GM19043 (cell line): ENCODE data around the gene GLDC.
"Not testable (repeated sequence)": the region's sequence is repeated elsewhere in the genome, so short reads cannot be mapped to it uniquely, and the experiment has no call there.

Source experiments
- ATAC-seq: cut with Tn5 transposase; IDR thresholded peaks from one replicate; pipeline ENCODE4 v1.9.1; 2021; ENCODE audit warnings: low read depth; ENCODE audit not compliant: unreplicated experiment

The GLDC gene

DNA sequence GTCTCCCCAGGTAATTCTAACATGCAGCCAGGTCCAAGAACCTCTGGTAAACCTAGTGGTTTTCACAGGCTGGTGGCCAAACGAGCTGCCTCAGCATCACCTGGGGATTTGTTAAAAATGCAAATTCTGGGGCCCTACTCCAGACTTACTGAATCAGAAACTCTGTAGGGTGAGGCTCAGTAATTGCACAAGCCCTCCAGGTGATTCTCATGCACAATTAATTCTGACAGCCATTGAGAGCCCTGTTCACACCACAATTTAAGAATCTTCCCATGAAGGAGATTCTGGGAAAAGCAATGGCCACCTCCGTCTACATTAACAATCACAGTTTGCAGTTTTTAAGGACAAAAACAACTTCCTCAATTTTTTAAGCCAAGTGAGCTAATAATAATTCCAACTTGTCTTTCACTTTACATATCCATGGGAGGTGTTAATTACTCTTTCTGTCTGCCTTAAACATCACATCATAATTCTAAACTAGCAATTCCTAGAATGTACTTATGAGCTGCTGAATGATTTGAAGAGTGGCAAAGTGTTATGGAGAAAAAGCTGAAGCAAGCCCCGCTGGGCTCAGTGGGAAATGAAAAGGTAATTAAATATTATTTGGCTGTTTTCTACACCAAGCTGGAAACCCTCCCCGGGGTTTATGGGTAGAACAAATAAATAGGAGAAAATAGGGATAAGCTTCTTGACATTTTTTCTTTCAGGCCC, 70.0 kb downstream of the GLDC start:
- peak; percentile 87 for ATAC-seq

DNA sequence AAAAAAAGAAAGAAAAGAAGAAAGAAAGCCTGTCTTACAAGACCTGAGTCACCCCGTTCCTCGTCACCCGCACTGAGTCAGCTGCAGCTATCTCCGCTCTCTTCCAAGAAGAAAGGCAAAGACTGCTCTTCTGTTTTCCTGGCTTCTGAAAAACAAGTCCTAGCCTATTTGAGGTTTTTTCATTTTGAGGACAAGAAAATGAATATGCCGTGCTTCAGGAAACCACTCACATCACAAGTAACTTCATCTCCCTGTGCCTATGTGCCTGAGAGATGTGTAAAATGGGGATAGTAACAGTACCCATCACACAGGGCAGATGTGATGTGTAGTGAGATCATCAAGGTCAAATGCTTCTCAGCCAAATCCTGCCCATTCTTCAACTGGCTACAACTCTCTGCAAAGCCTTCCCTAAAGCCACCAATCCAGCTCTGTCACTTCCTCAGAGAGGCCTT, 78.4 kb downstream of the GLDC start:
- ATAC-seq: no peak

DNA sequence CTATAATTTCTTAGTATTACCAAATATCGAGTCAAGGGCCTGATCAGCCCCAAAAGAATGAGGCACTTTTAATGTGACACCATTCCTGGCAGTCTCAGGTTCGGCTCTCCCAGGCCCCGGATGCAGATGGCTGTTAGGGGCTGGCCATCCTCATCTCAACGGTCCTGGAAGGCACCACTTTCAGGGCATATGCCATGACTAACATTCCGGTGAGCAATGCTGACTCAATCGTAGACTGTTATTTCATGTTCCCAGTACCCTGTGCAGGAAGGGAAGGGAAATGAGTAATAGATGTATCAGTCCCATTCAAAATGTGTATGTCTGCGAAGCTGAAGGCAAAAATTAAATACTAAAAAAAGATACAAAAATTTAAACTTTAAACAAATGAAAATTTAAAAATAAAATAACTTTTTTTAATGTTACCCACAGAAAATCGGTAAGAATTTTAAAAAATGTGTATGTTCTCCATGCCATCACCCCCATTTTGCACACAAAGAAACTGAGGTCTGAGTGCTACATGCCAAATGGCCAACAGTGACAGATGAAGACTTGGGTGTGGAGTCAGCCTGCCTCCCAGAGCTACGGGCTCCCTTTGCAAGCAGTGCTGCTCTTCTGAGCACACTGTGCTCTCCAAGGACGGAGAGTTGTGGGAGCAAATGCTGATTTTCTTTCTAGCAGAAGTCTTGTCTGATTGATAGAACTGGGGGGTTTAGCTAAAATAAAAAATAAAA, 79.0 kb downstream of the GLDC start:
- ATAC-seq: no peak

DNA sequence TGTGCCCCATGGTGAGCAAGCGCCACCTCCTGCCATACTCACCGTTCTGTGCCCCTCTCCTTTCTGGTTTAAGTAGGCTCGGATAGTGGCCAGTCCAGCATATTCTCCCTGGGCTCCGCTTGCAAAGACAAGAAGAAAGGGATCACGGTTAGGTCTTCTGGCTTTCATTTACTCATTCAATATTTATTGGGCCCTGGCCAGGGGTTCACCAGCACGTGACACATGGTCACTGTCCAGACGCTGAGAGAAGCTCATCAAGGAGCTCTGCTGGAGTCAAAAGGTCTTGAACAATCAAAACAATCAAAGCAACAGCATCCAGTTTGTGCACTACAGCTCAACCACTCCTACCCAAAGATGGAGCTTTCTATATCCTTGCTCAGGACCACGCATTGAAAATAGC, 80.2 kb downstream of the GLDC start:
- no peak for ATAC-seq

DNA sequence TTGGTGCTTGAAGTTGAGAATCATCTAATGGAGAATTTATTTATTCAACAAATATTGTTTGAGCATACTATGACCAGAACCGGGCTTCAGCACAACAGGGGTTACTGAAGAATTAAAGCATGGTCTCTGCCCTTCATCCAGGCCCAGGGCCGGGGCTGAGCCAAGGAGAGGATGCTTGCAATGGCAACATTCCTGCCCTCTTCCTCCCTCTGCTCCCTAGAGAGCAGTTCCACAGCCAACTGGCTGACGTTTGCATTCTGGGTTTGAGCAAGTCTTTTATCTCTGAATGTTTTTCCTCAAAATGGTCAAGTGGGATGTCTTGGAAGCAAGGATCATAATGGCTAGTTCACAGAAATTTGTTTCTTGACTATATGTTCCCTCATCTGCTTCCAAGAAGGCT, 80.7 kb downstream of the GLDC start:
- no peak for ATAC-seq

DNA sequence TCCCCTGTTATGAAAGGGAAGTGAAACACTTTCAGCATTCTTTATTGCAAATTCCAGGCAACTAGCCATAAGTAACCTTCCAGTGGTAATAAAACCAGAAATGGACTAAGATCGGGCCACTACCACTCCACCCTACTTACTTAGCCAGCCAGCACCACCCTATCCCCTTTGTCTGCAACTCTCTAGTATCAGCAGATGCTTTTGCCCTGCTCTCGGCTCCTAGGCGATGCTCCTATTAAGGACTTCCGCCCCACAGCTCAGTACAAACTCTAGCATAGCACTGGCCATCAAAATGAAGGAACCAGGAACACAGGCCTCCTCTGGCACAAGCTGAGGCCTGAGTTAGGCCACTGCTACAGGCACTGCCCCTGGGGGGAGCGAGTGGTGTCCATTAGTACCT, 81.2 kb downstream of the GLDC start:
- no peak for ATAC-seq

DNA sequence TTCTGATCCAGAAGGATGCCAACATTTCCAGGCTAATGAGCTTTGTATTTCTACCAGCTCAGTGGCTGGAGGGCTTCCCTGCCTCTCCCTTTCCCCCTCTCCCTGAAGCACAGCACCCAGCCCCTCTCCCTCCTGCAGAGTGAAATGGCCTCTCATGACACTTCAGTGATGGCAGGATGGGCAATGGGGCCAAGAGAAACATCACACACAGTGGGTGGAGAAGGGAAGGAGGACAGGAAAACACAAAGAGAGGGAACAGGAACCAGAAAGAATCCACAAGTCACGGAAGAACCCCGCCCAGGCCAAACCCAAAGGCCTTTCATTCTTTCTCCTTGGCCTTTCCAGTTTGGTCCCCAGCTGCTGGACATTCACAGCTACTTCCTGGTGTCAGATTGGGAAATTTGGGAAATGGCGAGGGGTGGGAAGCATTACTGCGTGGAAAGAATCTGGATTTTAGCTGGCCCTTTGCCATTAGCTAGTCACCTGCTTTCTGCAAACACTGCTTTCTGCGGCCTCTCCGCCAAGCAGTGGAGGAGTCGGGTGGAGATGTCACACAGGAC, 82.6 kb downstream of the GLDC start:
- no peak for ATAC-seq

DNA sequence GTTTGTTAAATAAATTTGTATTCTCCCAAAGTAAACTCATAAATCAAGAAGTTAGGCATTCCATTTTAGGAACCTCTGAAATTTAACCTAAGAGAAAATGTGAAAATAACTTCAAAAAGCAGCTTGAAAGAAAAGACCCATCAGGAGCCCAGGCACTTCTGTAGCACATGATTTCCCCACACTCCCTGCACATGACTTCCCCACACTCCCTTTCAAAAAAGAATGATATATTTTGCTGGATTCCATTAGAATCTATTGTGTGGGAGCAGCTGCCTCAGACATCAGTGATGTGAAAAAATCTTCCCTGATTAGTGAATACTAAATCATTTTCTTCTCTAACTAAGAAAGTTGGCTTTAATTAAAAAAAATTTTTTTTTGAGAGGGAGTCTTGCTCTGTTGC, 83.3 kb downstream of the GLDC start:
- ATAC-seq: no peak

DNA sequence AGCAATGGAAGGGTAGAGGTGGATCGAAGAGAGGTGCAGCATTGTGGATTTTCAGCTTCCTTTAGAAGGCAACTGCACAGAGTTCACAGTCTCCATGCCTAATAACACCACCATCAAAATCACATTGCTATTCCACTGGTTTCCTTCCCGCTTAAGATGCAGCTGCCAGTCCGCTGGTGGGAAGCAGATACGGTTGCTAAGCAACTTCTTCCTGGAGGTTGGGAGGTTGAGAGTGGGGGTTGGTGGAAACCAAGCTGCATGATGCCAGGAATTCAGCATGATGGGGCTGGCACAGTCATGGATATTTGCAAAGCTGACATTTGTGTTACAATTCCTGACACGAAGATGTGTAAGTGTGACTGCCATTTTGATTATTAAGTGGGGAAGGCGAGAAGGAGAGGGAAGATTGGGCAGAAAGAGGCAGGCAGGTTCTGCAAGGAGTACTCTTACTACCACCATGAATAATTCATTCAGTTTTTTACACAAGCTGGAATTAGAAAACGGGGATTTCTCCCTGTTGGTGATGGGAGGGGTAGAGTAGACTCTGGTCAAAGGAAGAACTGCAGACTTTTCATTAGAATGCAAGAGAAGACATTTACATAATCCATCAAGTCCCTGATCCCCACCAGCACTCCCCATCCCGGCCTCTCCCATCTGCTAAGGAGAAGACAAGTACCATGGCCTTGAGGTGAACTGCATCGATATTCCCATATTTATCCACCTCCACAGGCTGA, 87.5 kb downstream of the GLDC start:
- no peak for ATAC-seq

DNA sequence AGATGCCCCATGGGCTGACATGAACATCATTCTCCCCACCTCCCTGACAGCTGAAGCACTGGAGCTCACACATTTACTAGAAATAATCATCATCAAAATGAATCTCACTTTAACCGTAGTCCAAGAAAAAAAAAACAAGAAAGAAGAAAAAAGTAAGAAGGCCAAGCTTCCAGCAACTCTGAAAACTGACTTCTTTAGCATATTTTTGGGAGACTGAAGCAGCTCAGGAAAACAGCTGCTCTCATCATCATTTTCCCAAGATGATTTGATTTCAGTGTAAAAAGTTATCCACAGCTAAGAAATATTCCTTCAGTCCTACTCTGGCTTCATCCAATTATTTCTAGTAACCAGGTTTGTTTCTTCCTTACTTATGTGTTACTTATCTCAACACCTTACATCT, 91.7 kb downstream of the GLDC start:
- ATAC-seq: no peak

DNA sequence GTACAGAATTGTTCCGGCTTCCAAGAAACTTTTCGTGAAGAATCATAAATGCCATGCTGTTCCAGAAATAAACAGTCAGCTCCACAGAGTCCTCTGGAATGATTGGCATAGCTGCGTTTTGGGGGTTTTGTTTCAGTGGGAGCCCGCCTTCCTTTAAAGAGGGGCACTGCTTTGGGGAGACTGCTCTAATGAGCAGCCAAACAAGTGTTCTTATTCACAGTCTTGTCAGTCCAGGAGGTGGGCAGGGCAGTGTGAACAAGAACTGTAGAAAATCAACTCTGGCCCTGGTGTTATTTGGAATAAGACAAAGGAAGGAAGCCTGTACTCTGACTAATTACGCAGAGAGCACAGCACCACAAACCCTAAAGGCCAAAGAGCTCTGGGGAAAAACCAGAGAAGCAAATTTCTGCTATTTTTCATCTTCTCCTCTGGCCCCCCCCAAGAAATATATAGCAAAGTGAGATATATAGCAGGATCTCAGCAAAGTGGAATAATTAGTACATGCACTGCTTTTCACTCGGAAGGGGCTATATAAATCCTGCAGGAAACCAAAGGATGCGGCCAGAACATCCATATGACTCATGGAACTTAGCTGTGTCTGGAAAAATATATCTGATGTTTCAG, 92.9 kb downstream of the GLDC start:
- ATAC-seq: no peak

DNA sequence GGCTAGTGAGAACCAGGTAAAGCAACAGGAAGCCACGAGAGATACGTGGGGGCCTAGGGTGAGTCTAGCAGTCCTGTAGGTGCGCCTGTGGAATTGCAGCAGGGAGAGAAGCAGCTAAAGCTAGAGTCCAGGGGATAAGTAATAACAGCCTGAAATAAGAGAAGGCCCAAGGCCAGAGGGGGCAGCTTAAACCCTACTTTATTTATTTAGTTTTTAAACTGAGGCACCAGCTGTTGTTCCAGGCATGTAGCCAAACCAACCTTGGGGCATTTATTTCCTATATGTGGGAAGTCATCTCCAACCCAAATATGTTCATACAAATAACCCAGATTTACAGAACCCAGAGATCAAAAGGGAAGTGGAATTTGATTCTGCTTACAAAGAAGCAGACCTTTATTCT, 93.5 kb downstream of the GLDC start:
- no peak for ATAC-seq

DNA sequence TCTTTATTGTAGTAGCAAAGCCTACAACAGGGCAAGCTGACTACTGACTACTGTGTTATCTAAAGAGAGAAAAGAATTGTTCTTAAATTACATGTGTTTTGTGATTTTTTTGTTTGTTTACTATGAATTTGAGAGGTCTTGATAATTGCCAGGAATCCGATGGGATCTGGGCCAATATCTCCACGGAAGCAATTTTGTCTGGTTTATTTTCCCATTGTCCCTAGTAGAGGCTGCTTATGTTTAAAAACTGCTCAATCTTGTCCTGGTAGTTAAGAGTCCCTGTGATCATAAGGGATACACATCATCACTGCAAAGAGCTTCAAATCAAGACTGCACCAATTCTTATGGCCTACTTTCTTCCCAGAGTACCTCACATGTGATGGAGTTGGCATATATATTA, 94.4 kb downstream of the GLDC start:
- ATAC-seq: no peak

DNA sequence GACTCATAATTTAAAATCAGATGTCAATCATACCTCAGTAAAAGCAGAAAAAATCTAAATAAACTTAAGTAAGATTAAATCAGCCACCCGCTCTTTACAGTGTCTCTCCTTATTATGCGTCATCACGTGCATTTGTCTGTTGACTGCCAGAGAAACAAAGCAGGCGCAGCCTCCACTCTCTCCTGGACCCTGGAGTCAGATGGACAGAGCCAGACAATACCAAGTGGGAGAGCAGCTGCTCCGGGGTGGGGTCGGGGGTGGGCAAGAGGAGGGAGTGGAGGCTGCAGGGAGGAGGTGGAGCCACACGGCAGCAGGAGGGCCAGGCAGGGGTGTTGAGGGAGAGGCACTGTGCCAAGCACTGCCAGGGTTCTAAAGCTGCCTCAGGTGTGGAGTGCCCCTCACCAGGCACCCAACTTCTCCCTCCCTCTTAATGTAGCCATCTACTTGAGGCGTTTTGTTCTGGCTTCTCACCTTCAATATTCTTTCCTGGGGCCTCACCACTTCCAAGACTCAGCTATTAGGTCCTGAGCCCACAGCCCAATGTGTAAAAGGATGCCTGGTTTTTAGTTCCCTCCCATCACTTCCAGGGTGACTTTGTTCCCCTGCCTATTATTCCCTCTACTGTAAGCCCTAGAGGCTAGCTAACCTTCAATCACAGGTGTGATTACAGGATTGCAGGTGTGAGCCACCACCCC, 96.3 kb downstream of the GLDC start:
- ATAC-seq: no peak

DNA sequence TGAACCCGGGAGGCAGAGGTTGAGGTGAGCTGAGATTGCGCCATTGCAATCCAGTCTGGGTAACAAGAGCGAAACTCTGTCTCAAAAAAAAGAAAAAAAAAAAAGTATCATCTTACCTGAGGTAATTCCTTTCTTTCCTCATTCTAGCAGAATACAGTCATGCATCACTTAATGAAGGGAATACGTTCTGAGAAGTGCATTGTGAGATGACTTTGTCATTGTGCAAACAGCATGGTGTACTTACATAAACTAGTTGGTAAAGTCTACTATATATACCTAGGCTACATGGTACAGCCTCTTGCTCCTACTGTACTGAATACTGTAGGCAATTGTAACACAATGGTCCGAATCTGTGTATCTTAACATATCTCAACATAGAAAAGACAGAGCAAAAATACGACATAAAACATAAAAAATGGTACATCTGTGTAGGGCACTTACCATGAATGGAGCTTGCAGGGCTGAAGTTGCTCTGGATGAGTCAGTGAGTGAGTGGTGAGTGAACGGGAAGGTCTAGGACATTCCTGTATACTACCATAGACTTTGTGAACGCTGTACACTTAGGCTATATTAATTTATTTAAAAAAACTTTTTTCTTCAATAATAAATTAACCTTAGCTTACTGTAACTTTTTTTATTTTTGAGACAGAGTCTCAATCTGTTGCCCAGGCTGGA, 100.4 kb downstream of the GLDC start:
- ATAC-seq: no peak

DNA sequence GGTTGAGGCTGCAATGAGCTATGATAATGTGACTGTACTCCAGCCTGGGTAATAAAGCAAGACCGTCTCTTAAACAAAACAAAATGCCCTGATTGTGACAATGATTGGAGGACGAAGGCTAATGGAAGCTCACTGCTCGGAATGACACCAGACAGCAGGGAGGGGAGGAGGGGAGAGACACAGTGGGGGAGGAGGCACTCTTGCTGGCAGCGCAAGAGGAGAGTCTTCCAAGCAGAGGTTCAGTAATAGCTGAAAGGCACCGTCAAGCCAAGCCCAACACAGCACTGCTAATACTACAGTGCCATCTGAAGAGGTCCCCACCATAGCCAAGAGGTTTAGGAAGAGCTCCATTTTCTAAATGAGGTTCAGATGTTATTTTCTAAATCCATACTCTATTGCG, 102.3 kb downstream of the GLDC start:
- ATAC-seq: no peak

DNA sequence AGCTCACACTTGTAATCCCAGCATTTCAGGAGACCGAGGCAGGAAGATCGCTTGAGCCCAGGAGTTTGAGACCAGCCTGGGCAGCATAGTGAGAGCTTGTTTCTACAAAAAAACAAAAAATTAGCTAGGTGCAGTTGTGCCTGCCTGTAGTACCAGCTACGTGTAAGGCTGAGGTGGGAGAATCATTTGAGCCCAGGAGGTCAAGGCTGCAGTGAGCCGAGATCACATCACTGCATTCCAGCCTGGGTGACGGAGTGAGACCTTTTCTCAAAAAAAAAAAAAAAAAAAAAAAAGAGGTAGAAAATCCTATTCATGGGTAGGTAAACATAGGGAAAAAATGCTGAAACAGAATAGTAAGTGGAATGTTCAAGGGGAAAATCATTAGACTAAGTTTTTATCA, 102.9 kb downstream of the GLDC start:
- ATAC-seq: not testable (repeated sequence)

DNA sequence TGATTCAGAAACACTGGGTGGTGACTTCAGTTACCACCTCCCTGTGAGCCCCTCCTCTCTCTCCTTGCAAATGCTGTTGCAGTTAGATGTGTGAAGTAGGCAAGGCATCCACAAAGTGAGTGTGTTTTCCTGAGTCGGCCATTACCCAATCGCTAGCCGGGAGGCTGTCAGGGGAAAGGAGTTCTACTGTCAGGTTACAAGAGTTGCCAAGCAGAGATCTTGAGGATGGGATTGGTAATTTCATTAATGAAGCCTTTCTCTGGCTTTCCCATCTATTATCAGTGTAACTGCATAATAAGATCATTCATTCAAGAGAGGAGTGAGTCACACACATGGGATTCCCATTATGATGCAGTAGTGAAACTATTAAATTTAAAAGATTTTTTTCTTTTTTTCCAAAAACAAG, 106.9 kb downstream of the GLDC start:
- no peak for ATAC-seq

DNA sequence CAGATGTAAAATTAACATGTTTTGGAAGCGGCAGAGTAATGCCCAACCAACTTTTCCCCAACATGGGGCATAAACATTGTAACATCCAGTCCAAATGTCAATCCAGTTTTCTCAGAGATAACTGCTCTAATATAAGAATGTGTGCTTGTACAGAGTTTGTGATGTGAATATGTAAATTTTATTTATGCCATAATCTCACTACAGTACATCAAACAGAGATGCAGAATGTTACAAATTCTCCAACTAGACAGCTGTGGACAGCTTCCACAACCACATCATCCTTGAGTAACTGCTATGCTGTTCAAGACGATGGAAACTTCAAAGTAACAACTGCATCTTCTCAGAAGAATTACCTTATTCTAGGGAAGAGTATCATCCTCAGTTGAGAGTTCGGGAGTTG, 109.9 kb downstream of the GLDC start:
- no peak for ATAC-seq
